Fibroblast of pulmonary artery (primary cell): Measurements from ENCODE around the gene CEP57.
A peak's percentile ranks its signal among the peaks of the same experiment; 100 is the strongest.

Experiments used
- DNase-seq: peaks from one replicate; pipeline ENCODE4 v3.0.0-alpha.2; 2010; ENCODE audit warnings: low read depth
- H3K4me3 ChIP-seq: replicated peaks from 2 replicates; pipeline ENCODE4 v1.5.1; 2011; ENCODE audit warnings: low read depth, mild to moderate bottlenecking, control low read depth, low read length, moderate library complexity
- CTCF ChIP-seq: IDR thresholded peaks from 2 replicates; pipeline ENCODE4 v1.5.1; 2011; ENCODE audit warnings: mild to moderate bottlenecking, control low read depth, low read length, inconsistent platforms; ENCODE audit errors: missing control alignments

CEP57 gene

GRCh38 chr11:95789506-95790122 lies 684 bp upstream of the CEP57 start, which contains the start of gene FAM76B:
TSS of gene FAM76B (minus strand) at chr11:95789782. CDS start at chr11:95789478, 304 bp downstream.
- peak within 1 kb of the TSS; percentile 93 for H3K4me3 ChIP-seq
- no peak for TF ChIP-seq CTCF
- DNase-seq: peak; percentile 99

GRCh38 chr11:95790933-95791708 lies 823 bp downstream of the CEP57 start:
- TF ChIP-seq CTCF: no peak
- peak; percentile 71 for DNase-seq
- peak overlapping the region; percentile 93 for H3K4me3 ChIP-seq

- peak overlapping the region; percentile 93 for H3K4me3 ChIP-seq
- no peak for DNase-seq
- TF ChIP-seq CTCF: no peak
Measured at GRCh38 chr11:95791709-95792033, 1.4 kb downstream of the CEP57 start.

GRCh38 chr11:95792200-95792599 lies 1.9 kb downstream of the CEP57 start:
- no peak for DNase-seq

GRCh38 chr11:95792700-95793099 lies 2.4 kb downstream of the CEP57 start:
- no peak for DNase-seq
- no peak for TF ChIP-seq CTCF
- H3K4me3 ChIP-seq: no peak overlapping the region

More at GRCh38 chr11:95792200-95792599, 1.9 kb downstream of the CEP57 start:
- H3K4me3 ChIP-seq: no peak overlapping the region
- TF ChIP-seq CTCF: no peak

GRCh38 chr11:95793116-95793515 lies 2.8 kb downstream of the CEP57 start:
- DNase-seq: no peak
- no peak for TF ChIP-seq CTCF
- no peak overlapping the region for H3K4me3 ChIP-seq
